Thyroid gland (tissue), 4 donors: ENCODE results near the gene APRT.

ENCODE experiments used
- POLR2A ChIP-seq, 2 donors: fragments of 450-650 bp; IDR thresholded peaks; one replicate each; pipeline ENCODE4 v1.6.1; 2017; ENCODE audit warnings: antibody characterized with exemption in 2 of 2, mild to moderate bottlenecking in 2 of 2, moderate library complexity in 1 of 2
- TF ChIP-seq, protein P1 (sequence below), 6 experiments: fragments of 200-600 bp in 3 of 6; fragments of 450-650 bp in 3 of 6; sonication (generic) in 3 of 6; IDR thresholded peaks; one replicate each; pipeline ENCODE4 v1.5.1; 2016 to 2019; ENCODE audit warnings: antibody characterized with exemption in 6 of 6, mild to moderate bottlenecking in 2 of 6, inconsistent platforms in 1 of 6, moderate library complexity in 1 of 6

DNA sequence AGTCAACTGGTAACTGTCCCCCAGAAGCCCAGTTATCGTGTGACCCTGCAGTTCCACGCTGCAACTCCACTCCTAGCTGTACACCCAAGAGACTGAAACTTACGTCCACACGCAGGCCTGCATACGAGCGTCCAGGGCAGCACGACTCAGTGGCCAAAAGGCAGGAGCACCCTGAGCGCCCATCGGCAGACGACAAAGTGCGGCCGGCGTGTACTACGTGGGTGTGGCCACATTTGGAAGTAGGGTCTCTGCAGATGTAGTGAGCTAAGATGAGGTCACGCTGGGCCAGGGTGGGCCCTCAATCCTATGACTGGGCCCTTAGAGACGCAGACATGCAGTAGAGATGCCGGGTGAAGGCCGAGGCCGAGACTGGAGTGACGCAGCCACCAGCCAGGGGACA is 31.5 kb upstream of the APRT start:
- TF ChIP-seq, protein P1, sequence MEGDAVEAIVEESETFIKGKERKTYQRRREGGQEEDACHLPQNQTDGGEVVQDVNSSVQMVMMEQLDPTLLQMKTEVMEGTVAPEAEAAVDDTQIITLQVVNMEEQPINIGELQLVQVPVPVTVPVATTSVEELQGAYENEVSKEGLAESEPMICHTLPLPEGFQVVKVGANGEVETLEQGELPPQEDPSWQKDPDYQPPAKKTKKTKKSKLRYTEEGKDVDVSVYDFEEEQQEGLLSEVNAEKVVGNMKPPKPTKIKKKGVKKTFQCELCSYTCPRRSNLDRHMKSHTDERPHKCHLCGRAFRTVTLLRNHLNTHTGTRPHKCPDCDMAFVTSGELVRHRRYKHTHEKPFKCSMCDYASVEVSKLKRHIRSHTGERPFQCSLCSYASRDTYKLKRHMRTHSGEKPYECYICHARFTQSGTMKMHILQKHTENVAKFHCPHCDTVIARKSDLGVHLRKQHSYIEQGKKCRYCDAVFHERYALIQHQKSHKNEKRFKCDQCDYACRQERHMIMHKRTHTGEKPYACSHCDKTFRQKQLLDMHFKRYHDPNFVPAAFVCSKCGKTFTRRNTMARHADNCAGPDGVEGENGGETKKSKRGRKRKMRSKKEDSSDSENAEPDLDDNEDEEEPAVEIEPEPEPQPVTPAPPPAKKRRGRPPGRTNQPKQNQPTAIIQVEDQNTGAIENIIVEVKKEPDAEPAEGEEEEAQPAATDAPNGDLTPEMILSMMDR (IDR thresholded peaks at IDR 0.05), result no peak
- TF ChIP-seq POLR2A (IDR thresholded peaks at IDR 0.05), result no peak
